HG02678 (cell line): Measurements from ENCODE around the gene PSEN2.

Experiments
- ATAC-seq: cut with Tn5 transposase; IDR thresholded peaks from one replicate; pipeline ENCODE4 v1.9.1; 2021; ENCODE audit warnings: mild to moderate bottlenecking, moderate library complexity; ENCODE audit not compliant: unreplicated experiment

Gene PSEN2

GRCh38 chr1:226884966-226885820 lies 14.8 kb downstream of the PSEN2 start:
- no peak for ATAC-seq

GRCh38 chr1:226886122-226886901 lies 15.9 kb downstream of the PSEN2 start:
- no peak for ATAC-seq

- ATAC-seq, result no peak
These were observed 16.6 kb downstream of the PSEN2 start for GRCh38 chr1:226887006-226887405.

- ATAC-seq, result no peak
These were observed 17.6 kb downstream of the PSEN2 start for GRCh38 chr1:226888021-226888420.

- ATAC-seq, result no peak
These were observed 18.4 kb downstream of the PSEN2 start for GRCh38 chr1:226888816-226889215.

- ATAC-seq, result no peak
These were observed 19.4 kb downstream of the PSEN2 start for GRCh38 chr1:226889616-226890330.

- no peak for ATAC-seq
These were observed 20.1 kb downstream of the PSEN2 start for GRCh38 chr1:226890331-226891108.

GRCh38 chr1:226891346-226891745 lies 20.9 kb downstream of the PSEN2 start:
- no peak for ATAC-seq

- ATAC-seq, result no peak
These were observed 21.6 kb downstream of the PSEN2 start for GRCh38 chr1:226891846-226892523.

GRCh38 chr1:226892524-226892875 lies 22.1 kb downstream of the PSEN2 start:
- ATAC-seq, result no peak

- no peak for ATAC-seq
These were observed 23.5 kb downstream of the PSEN2 start for GRCh38 chr1:226893936-226894335.

- no peak for ATAC-seq
These were observed 24.4 kb downstream of the PSEN2 start for GRCh38 chr1:226894826-226895225.

- ATAC-seq, result no peak
These were observed 25.2 kb downstream of the PSEN2 start for GRCh38 chr1:226895644-226896043.

GRCh38 chr1:226898246-226898645 lies 27.8 kb downstream of the PSEN2 start:
- no peak for ATAC-seq

- no peak for ATAC-seq
These were observed 31.0 kb downstream of the PSEN2 start for GRCh38 chr1:226901421-226901820.

- no peak for ATAC-seq
These were observed 32.2 kb downstream of the PSEN2 start for GRCh38 chr1:226902601-226903000.

- ATAC-seq, result no peak
These were observed 33.7 kb downstream of the PSEN2 start for GRCh38 chr1:226903819-226904716.

- ATAC-seq, result no peak
These were observed 34.4 kb downstream of the PSEN2 start for GRCh38 chr1:226904772-226905171.

GRCh38 chr1:226908419-226908818 lies 38.0 kb downstream of the PSEN2 start:
- ATAC-seq, result no peak
